Measurements from ENCODE around the gene KIFC3.
"Not testable (repeated sequence)": the region's sequence is repeated elsewhere in the genome, so short reads cannot be mapped to it uniquely, and the experiment has no call there.

KIFC3 gene

DNA sequence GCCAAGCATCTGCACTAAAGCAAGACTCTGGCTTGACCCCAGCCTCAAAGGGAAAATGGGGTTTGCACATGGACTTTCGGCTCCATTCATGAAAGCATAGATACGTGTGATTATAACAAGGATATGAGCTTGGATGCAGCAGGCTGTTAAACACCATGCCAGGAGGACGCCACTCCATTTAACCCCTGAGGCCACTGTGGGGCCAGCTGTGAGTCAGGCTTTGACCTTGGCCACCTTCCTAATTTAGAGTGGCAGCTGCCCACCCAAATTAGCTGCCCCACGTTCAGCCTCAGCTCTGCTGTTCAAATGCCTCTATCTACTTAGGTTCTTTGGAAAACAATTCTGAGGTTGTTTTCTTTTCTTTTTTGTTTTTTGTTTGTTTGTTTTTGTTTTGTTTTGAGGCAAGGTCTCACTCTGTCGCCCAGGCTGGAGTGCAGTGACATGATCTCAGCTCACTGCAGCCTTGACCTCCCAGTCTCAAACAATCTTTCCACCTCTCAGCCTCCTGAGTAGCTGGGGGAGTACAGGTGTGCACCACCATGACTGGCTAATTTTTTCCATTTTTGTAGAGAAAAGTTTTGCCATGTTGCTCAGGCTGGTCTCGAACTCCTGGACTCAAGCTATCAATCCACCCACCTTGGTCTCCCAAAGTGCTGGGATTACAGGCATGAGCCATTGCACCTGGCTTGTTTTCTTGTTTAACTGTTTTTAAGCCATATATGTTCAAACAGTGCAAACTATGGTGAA lies 23.2 kb upstream of the KIFC3 start:
- no peak for DNase-seq (ENCODE audit: low spot score)

DNA sequence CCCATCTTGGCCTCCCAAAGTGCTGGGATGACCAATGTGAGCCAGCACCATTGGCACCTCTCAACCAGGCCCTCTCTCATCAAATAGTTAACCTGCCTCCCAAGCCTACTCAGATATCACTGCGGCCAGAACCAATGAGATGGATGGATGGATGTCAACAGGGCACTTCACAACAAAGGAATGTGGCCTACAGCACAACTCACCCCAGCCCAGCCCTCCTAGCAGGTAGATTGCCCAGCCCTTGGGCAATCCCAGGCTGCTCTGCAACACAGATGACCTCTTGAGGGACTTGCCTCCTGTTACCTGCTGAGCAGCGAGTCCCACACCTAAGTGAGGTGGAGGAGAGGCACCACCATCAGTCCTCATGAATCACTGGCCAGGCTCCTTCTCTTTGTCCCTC lies 22.6 kb upstream of the KIFC3 start:
- DNase-seq (ENCODE audit: low spot score): no peak

DNA sequence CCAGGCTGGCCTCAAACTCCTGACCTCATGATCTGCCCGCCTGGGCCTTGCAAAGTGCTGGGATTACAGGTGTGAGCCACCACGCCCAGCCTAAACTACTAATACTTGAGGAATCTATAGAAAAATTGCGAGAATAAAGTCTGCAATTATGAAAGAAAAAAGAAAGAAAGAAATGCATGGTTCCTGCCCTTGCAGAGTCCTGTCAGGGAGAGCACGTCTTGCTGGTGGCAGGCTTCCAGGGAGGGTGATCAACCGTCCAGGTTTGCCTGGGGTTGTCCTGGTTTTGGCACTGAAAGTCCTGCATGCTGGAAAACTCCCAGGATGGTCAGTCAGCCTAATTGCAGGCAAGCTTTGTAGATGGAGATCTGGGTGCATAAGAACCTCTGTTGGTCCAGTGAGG lies 21.5 kb upstream of the KIFC3 start:
- no peak for DNase-seq (ENCODE audit: low spot score)

DNA sequence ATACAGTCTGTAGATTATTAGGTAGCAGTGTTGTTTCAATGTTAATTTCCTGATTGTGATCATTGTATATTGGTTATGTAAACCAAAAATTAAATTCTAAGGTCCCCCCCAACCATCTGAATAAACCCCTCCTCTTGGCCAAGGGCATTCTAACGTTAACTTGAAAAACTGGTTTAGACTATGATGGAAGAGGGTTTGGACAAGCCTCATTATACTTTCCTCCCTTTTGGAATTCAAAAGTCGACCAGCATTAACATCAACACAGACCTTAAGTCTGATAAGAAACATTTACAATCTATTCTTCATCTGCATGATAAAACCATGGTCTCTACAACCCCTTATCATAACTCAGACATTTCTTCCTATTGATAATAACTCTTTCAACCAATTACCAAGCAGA lies 20.6 kb upstream of the KIFC3 start:
- DNase-seq (ENCODE audit: low spot score): no peak

DNA sequence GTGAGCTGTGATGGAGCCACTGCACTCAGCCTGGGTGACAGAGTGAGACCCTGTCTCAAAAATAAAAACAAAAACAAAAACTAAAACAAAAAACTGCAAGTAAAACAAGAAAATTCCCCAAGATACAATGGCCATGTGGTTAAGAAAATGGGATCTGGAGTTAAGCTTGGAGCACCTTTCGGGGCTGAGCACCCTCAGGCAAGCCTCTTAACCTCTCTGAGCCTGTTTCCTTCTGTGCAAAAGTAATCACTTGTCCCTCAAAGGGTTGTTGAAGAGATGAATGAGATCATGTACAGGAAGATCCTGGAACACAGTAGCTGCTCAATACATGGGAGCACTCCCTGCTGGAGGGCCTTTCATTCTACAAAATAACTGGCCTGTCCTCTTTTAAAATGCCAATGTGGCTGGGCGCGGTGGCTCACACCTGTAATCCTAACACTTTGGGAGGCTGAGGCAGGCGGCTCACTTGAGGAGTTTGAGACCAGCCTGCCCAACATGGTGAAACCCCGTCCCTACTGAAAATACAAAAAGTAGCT lies 19.8 kb upstream of the KIFC3 start:
- no peak for DNase-seq (ENCODE audit: low spot score)

DNA sequence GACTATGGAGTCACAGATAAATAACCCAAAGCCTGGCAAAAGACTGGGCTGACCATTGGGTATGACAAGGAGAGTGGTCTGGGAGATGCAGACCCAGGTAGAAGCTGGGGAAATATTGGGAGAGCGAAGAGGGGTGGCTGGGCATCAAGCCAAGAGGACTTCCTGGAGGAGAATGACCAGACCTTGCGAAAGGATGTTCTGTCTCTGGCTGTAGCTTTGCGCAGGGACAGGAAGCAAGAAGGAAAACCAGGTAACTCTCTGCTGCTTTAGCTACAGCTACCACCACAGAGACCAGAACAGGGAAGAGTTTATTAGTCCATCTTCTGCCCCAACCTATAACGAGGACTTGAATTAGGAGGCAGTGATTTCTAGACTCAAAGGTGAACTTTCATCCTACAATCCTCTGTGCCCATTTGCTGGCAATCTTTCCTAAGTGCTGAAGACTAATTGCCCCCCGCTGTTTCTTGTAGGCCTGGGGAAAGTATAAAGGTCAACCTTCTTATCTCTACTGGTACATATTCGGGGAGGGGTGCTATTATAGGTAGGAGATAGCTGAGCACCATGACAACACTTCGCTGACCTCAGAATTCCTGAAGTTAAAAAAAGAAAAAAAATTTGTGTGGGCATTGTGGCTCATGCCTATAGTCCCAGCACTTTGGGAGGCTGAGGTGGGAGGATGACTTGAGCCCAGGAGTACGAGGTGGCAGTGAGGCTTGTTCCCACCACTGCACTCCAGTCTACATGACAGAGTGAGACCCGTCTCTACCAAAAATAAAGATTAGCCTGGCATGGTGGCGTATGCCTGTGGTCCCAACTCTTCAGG lies 19.1 kb upstream of the KIFC3 start:
- no peak for DNase-seq (ENCODE audit: low spot score)

DNA sequence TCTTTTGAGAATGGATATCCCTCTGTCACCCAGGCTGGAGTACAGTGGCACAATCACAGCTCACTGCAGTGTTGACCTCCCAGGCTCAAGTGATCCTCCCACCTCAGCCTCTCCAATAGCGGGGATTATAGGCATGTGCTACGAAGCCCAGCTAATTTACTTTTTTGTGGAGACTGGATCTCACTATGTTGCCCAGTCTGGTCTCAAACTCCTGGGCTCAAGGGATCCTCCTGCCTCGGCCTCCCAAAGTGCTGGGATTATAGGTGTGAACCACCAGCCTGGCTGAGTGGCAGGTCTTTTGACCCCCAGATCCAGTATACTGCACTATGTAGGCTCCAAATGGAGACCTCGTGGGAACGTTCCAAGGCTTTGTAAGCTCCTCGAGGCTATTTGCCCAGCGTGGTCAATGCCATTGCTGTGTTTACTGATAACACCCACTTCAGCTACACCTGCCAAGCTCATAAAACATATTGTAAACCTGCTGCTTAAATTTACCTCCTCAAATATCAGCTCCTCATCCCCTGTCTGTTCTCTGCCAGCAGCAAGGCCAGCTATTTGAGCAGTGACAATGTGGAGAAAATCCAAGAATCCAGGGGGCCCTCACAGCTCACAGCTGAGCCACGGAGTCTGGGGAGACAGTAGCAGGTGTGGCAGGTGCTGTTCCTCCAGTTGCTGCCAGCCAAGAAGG lies 16.2 kb upstream of the KIFC3 start:
- DNase-seq (ENCODE audit: low spot score): no peak

DNA sequence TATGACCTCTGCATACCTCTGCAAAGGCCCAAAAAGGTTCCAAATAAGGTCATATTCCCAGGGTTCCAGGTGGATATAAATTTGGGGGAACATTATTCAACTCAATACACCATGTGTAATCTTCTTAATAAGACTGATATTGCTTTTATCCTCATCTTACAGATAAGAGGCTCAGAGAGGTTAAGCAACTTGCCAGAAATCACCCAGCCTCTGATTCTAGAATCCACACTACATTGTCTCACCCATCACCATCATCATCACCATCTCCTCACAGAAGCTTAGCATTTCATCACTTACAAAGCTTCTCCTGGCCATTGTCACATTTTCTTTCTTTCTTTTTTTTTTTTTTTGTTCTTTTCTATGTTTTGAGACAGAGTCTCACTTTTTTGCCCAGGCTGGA lies 15.4 kb upstream of the KIFC3 start:
- DNase-seq (ENCODE audit: low spot score): no peak

DNA sequence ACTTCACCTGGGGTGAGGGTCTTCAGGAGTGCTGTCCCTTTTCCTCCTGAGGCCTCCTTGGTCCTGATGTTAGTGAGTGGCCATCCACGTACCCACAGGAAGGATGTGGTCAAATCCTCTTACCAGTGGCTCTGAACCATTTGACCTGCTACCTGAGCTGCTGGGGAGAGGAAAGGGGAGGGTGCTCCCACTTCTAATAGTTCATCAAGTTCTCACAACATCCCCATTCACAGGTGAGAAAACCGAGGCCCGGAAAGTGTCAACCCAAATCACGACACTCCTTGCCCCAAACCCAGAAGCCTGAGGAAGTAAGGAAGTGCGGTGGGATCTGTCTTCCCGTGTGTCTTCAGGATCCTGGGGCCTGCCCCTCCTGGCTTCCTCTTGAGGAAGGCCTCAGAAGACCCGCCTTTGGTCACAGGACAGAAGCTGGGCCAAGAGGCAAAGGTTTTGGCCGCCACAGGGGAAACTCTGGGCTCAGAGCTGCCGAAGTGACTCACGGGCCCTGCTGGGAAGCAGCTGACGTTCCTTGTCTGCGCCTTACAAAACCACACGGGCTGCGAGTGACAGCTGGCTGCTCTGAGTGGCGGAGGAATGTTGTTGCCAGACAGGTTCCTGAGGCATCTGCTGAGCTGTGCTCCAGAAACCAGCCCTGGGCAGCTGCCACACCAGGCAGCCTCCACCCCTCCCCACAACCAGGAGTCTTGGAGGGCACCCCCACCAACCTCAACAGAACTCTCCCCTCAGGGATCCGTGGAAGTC lies 13.9 kb upstream of the KIFC3 start:
- peak; percentile 77 for DNase-seq (ENCODE audit: low spot score)

DNA sequence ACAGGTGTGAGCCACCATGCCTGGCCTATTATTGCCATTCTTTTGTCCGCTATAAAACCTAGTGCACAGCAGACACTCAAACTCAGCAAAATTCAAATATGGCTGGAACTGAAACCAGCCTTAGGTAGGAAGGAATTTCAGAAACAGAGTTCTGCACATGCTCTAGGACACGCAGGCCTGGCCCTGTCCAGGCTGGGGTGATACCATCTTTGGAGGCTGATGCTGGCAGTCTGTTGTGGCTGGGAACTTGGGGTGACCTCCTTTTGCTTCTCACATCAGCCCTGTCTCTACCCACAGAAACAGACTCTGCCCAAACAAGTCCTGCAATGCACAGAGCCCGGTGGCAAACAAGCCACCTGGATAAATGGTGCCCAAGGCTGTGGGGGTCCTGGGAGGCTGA lies 12.6 kb upstream of the KIFC3 start:
- DNase-seq (ENCODE audit: low spot score): no peak

DNA sequence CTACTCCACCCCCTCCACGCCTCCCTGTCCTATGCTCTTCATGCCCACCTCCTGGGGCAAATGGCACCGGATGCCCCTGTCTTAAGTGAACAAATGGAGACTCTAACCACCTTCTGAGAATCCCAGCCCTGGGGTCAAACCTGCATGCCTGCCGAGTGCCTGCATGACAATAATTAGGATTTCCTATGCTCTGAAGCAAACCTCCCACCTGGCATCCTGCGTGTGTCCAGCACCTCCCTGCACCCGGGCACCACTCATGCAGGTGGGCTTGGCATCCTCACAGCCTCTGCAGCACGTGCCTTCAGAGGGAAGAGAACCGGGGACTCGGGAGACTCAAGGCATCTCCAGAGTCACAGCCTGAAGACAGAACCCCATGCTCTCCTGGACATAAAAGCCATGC lies 11.2 kb upstream of the KIFC3 start:
- no peak for DNase-seq (ENCODE audit: low spot score)

DNA sequence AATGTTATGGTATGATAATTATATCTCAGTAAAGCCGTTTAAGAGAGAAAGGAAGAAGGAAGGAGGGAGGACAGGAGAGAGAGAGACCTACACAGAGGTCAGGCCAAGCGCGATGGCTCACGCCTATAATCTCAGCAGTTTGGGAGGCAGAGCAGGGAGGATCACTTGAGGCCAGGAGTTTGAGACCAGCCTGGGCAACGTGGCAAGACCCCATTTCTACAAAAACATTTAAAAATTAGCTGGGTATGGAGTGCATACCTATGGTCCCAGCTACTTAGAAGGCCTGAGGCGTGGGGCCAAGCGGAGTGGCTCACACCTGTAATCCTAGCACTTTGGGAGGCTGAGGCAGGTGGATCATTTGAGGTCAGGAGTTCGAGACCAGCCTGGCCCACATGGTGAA lies 9.0 kb upstream of the KIFC3 start:
- DNase-seq (ENCODE audit: low spot score): not testable (repeated sequence)

DNA sequence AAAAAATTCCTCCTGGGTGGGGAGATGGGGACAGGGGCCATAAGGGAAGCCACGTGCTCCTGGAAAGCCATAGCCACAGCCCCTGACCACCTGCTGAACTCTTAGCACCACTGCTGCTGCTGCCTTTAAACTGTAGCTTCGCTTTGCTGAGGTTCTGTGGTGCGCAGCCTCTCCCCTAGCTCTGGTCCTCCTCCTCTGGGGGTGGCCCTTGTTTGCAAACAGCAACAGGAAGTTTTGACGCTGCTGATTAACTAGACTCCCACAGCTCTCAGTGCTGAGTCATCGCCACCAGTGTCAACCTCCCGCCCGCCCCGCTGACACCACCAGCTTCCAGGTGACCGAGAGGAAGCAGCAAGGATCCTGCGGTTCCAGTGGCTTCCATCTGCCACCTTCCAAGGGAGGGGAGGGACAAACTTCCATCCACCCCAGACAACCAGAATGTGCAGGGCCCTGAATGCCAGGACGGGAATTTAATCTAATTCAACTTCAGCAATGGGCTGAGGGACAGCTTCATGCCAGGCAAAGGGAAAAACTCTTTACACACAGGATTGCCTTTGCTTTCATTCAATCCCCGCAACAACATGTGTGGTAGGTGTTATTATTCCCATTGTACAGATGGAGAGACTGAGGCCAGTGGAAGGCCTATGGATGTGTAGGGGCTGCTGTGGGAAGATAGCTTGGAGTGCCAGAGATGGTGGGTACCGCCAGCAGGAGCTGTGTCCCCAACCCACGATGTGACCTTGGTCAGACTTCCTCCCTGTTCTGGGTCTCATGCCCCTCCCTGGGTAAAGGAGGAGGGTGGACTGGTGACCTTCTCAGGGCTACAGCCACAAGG lies 8.1 kb upstream of the KIFC3 start:
- DNase-seq (ENCODE audit: low spot score): no peak

DNA sequence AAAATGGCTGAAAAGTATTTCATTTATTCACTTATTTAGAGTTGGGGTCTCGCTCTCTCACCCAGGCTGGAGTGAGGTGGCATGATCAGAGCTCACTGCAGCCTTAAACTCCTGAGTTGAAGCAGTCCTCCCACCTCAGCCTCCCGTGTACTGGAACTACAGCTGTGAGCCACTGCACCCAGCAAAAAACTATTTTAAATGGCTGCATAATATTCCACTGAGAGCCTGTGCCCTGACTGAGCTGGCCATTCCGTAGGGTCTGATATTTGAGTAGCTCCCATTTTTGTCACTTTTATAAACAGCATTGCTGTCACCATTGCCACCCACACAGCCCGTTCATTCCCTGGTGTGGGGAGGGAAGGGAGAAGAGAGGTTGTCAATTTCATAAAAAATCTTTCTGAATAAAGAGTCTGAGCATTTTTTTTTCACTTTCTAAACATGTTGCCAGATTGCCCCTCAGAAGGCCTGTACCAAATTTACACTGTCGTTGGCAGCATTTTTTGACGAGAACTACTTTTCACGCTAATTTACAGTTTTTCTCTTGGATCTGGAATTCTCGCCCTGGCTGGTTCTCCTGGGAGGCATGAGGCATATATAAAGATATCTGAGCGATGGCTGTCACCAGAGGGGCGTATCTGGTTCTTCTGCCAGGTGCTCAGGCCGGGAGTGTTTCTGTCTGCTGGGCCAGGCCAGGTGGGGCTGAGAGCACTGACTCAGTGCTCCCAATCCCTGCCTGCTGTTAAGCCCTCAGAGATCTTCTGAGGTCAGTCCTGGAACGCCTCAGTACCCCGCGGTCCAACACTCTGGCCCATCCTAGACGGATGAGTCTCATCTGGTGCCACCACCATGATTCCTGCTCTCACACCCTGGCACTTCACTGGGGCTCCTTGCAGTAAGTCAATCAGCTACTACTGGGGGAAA lies 7.2 kb upstream of the KIFC3 start:
- DNase-seq (ENCODE audit: low spot score): no peak

DNA sequence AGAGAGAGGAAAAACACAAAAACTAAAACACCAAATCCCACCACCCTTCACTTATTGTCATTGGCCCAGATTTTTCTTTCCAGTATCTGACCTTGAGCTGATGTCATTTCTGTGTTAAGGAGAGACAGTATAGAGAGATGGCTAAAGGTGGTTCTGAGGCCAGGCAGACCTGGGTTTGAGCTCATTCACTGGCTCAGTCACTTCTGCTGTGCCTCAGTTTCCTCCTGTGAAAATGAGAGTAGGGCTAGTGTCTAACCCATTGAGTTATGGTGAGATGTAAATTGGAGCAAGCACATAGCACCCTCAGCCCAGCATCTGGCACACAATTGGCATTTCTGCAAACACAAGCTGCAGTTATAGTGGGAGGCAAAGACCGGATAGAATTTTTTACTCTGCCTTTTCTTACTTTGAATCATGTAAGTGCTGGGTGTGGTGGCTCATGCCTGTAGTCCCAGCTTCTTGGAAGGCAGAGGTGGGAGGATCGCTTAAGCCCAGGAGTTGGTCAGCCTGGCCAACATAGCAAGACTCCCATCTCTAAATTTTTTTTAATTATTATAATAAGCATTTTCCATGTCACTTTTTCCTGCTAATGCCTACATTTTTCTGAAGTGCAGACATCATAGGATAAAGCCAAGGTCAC lies 6.4 kb upstream of the KIFC3 start:
- DNase-seq (ENCODE audit: low spot score): no peak

DNA sequence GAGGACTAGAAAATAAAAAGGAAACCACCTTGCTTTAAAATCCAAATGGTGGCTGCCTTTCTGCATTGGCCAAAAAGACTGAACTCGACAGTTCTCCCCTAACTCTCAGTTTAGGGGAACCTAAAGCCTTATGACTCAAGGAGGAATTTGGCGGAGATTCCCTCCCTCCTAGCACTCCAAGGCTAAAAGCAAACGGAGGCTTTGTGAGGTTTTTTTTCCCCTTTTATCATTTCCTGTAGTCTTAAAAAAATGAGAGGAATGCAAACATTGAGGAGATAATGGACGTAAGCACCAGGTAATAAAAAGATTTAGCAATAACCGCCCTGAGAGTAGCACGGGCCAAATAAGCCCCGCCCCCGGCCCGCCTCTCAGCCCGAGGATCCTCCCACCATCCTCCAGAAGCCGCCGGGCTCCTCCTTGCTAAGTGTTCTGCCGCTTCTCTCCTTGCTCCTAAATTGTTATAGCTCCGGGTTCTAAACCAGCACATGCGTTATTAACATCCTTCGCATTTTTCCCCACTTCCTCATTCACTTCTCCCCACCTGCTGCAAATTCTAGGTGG lies 5.8 kb upstream of the KIFC3 start:
- peak; percentile 73 for DNase-seq (ENCODE audit: low spot score)

DNA sequence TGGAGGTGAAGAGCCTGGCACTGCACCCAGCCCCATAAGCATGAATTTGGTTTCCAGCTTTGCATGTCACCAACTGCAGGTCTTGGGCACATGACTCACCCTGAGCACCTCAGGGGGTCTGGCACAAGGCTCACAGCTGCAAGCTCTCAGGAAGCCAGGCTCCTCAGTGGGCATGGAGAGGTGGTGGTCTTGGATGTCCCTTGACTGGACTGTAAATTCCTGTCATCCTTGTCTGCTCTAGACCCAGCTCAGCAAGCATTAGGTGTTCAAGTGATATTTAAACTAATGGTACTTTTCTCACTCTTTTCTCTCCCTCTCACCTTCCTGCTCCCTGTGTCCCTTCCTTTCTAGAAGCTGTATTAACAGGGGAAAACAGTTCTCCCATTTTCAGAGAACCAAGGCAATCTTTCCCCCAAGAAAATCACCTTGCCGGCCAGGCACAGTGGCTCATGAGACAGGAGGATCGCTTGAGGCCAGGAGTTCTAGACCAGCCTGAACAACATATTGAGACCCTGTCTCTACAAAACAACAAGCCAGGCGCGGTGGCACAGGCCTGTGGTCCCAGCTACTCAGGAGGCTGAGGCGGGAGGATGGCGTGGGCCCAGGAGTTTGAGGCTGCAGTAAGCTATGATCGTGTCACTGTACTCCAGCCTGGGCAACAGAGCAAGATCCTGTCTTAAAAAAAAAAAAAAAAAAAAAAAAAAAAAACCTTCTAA lies 5.1 kb upstream of the KIFC3 start:
- no peak for DNase-seq (ENCODE audit: low spot score)

DNA sequence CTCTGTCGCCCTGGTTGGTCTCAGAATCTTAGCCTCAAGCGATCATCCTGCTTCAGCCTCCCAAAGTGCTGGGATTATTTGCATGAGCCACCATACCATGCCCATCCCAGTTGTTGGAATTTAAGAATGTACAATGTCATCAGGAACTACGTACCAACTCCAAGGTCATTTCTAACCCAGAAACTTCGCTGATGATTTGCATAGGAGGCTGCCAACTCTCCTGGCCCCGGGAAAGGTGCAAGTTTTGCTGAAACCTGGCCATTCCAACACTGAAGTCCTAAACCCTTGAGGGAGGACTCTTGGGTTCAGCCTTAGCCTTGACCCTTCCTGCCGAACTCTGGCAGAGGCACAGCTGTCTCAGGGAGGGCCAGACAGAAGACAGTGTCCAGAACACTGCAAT lies 2.9 kb upstream of the KIFC3 start:
- DNase-seq (ENCODE audit: low spot score): no peak
